ENCODE results near the gene CAPN6.

CAPN6 gene, protein sequence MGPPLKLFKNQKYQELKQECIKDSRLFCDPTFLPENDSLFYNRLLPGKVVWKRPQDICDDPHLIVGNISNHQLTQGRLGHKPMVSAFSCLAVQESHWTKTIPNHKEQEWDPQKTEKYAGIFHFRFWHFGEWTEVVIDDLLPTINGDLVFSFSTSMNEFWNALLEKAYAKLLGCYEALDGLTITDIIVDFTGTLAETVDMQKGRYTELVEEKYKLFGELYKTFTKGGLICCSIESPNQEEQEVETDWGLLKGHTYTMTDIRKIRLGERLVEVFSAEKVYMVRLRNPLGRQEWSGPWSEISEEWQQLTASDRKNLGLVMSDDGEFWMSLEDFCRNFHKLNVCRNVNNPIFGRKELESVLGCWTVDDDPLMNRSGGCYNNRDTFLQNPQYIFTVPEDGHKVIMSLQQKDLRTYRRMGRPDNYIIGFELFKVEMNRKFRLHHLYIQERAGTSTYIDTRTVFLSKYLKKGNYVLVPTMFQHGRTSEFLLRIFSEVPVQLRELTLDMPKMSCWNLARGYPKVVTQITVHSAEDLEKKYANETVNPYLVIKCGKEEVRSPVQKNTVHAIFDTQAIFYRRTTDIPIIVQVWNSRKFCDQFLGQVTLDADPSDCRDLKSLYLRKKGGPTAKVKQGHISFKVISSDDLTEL

GRCh38 chrX:111270339-111270738 is at the start of gene CAPN6:
Gene CAPN6, minus strand, starts transcription at chrX:111270483. Its CDS starts 6,547 bp downstream, at chrX:111263936.
- no peak for DNase-seq (ENCODE audit: low spot score)

- DNase-seq (ENCODE audit: low spot score), result no peak
Measured at GRCh38 chrX:111319451-111319850, 49.2 kb upstream of the CAPN6 start.

DNA sequence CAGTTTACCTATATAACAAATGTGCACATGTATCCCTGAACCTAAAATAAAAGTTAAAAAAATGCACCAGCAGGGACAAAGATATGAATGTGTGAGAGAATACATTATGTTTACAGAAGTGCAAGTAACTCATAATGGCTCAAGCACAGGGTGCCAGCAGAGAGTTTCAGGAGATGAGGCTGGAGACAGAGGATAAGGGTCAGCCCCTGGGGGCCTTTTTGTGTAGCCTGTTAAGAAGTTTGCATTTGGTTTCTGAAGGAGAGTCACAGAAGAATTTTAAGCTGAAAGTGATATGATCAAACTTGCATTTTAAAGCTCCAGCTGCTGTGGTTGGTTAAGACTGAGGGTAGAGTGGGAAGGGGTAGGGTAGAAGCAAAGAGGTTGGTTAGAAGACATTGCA is 48.6 kb upstream of the CAPN6 start:
- DNase-seq (ENCODE audit: low spot score), result no peak

GRCh38 chrX:111309083-111309482 is 38.8 kb upstream of the CAPN6 start:
- no peak for DNase-seq (ENCODE audit: low spot score)

- DNase-seq (ENCODE audit: low spot score), result no peak
Measured at GRCh38 chrX:111308039-111308438, 37.8 kb upstream of the CAPN6 start.

DNA sequence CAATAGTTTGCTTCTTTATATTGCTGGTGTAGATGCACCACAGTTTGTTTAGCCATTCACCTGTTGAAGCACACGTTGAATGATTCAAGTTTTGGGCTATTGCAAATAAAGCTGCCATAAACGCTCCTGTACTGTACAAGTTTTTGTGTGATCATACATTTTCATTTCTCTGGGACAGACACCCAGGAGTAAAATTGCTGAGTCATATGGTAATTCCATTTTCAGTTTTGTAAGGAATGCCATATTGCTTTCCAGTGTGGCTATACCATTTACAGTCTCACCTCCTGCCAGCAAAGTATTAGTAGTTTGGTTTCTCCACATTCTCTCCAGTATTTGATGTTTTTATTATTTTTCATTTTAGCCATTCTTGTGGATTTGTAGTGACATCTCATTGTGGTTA is 32.0 kb upstream of the CAPN6 start:
- no peak for DNase-seq (ENCODE audit: low spot score)

DNA sequence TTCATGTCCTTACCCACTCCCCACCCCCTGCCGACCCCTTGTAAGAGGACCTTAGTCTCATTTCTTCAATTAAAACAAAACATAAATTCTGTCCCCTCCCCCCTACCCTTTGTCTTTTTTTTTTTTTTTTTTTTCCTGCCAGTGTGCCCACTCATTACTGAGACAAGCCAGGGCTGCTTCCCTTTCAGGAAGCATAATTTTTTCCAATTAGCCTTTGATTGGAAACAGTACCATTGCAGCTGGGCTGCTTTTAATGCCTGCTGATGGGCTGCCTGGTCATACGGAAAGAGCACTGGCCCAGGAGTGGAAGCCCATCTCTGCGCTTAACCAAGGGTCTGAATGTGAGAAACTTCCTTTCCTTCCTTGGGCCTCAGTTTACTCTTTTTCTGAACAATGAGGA is 18.6 kb upstream of the CAPN6 start:
- DNase-seq (ENCODE audit: low spot score), result no peak

DNA sequence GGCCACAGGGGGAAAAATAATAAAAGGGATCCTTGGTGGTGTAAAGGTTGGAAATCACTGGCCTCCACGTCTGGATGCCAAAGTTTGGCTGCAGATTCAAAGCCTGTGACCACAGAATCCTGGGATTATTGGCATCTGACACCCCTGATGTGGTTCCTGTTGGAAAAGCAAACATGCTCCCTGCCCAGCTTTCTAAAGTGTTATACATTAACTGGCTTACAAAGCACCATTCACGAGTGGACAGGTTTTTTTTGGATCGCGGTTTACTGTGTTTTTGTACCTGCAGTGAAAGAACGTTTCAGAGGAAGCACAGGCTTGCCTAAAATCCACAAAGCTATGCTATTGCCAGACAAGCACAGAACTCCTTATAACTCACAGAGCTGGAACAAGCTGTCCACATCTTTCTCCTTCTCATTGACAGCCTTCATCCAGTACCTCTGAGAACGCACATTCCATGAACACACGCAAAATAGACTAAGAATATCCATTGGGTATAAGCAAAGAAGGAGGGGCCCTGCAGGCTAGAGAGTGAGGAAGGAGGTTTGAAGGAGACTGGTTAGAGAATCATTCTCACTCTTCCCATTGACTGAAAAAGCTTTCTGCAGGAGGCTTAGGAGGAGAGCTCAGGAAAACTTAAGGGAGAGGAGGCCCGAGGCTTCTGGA is 14.5 kb upstream of the CAPN6 start:
- DNase-seq (ENCODE audit: low spot score), result no peak

DNA sequence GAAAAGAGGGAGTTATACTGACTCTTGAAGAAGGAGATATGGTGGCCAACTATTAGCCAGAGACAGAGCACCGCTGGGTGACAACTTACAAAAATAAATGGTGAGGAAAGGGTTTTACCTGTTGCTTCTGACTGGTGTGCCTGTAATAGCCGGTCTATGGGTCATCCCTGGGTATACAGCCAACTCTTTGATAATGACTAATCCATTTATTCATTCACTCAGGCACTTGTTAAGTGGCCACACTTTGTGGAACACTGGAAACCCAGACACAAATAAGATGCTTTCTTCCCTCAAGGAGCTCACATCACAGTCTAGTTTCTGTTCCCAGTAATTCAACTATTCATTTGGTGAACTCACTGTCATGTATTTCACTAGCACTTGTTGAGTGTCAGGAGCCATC is 13.2 kb upstream of the CAPN6 start:
- DNase-seq (ENCODE audit: low spot score), result no peak

GRCh38 chrX:111282991-111283390 is 12.7 kb upstream of the CAPN6 start:
- no peak for DNase-seq (ENCODE audit: low spot score)

DNA sequence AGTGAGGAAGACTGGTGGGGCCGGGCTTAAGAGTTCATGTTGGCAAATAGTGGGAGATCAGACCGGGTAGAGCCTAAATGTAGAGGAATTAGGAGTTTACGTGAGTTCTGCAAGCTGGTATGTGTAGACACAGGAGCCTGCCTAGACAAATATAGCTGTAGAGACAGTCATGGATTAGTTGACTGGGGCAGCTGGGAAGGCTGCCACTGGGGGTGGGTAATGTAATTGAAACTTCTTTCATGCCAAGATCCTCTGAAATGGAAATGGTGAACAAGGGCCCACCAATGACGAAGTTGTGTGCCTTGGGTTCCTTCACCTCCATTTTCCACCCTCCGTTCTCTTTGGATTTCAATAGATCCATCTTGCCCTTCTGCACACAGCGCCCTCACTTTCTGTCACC is 11.9 kb upstream of the CAPN6 start:
- DNase-seq (ENCODE audit: low spot score), result no peak

GRCh38 chrX:111268506-111268905 is 1.8 kb downstream of the CAPN6 start:
- DNase-seq (ENCODE audit: low spot score), result no peak

DNA sequence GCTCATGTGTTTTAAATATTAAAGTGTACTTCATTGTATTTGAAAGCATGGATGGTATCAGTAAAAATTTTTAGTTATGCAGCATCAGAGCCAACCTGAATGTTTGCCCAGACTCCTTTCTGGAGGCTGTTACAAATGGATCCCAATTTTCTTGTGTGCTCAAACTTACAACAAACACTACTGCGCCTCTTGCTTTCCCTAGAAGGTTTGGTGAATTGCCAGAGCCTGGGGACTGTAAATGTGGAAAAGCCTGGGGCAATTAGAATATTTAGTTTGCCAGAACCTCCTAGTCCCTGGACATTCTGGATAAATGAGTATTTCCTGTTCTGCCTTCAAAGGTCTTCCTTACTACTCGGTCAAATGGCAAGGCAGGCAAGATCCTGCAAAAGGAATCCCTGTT is 4.8 kb downstream of the CAPN6 start:
- DNase-seq (ENCODE audit: low spot score), result no peak

- no peak for DNase-seq (ENCODE audit: low spot score)
Measured at GRCh38 chrX:111264385-111264784, 5.9 kb downstream of the CAPN6 start.

DNA sequence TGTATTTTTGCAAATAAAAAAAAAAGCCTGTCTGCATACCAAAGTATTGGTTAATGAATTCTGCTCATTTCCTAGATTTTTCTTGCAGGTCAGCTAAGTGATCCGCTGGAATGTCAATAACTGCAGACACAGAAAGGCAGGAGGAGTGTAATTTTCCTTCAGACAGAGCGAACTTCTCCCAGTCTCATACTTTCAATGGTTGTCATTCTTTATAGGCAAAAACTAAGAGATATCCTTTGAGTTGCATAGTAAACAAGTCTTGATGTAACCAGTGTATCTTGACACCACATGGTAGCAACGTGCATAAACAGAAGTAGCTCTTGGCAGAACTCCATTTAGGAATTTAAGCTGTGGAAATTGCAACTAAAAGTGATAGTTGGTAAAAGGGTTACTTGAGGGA is 8.2 kb downstream of the CAPN6 start:
- DNase-seq (ENCODE audit: low spot score), result no peak

DNA sequence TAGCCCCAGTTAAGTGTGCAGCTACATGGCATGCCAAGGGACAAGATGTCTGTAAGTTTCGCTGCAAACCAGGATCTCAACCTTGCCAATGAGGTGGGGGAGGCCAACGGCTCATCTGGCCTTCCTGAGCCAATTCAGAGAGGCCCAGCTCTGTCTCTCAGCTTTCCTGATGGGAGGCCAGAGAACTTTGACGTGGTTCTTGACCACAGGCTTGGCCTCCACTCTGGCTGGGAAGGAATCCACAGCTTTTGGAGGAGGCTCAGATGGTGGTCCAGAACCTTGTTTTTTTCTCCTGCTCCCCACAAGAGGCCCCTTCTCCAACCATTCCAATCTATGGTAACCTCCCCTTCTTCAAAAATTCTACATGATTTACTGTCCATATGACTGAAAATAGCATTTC is 9.8 kb downstream of the CAPN6 start:
- no peak for DNase-seq (ENCODE audit: low spot score)

- no peak for DNase-seq (ENCODE audit: low spot score)
Measured at GRCh38 chrX:111259559-111259958, 10.7 kb downstream of the CAPN6 start.

DNA sequence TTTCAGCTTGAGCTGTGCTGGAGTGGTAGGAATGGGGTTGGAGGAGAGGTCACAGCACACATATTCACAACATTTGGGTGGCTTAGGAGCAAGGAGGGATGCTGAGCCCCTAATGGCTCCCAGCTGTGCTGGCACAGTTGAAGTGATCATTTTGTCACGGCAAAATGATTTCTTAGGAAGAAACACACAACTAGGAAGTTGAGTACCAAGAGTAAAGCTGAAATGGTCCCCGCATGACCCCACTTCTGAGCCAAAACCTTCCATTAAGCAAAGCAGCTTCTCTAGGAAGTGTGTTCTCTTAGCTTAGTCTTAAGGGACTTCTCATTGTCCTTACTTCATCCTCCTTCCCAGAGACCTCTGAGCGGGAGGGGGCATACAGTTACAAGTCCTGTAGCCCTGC is 12.6 kb downstream of the CAPN6 start:
- DNase-seq (ENCODE audit: low spot score), result no peak

DNA sequence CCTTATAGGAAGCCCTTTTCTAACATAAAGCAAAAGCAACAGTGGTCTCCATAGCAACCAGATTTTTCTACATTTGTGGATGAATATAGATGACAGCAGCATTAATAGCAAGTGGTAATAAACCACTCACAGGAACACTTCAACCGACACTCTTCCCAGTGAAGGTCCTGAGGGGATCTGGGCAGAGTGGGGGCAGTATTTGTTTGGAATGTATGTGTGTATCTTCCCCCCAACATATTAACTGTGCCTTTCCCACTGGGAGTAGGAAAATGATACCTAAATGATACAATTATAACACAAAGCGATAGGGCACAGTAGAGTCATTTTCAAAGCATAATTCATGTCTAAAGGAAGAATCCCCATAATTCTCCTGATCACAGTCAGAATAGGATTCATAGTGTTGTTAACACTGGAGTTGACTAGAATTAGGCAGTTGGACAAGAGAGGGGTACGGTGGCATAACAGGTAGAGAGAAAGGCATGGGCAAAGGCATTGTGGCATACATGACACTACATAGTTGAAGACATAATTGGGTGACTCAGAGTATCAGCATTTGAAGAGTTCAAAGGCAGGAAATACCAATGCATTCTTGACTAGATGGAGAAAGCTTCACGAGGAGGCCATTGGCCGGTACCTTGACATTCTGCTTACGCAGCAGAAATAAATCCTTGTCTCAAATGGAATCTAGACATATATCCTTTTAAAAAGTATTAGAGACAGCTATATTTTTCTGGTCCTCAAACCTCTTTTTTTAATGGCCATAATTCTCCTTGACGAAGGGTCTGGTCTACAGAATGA is 15.2 kb downstream of the CAPN6 start:
- DNase-seq (ENCODE audit: low spot score), result no peak

DNA sequence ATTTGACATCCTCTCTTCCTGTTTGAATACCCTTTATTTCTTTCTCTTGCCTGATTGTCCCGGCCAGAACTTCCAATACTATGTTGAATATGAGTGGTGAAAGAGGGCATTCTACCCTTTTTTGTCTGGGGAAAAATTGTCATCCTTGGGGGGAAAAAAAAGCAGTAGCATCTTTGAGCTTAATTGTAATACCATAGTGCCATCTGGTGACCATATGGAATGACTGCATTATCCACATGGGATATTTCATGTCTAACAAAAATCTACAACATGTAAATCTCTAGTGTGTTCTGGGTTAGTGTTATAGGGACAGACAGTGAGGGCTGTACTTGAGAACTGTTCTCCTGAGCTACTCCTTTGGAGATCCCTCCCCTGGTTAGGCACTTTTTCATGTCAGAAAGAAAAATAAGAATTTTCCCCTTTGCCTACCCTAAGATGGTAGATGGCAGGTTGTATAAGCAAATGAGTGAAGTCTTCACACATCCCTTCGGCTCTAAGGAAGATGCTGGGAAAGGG is 26.0 kb downstream of the CAPN6 start:
- no peak for DNase-seq (ENCODE audit: low spot score)

GRCh38 chrX:111216293-111216801 is 53.9 kb downstream of the CAPN6 start:
- no peak for DNase-seq (ENCODE audit: low spot score)

DNA sequence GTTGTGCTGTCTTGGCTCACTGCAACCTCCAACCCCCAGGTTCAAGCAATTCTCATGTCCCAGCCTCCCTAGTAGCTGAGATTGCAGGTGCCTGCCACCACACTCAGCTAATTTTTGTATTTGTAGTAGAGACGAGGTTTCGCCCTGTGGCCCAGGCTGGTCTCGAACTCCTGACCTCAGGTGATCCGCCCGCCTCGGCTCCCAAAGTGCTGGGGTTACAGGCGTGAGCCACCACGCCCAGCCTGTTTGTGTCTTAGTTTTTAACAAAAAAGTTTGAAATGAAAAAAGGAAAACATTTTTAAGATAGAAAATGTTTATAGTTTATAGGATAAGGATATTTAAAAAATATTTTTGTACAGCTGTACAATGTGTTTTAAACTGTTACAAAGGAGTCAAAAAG is 62.4 kb downstream of the CAPN6 start:
- DNase-seq (ENCODE audit: low spot score), result no peak
